Calu3 (cell line): ENCODE data around the gene SH2D3C. TPM values are rescaled to one million over a fixed set of nuclear protein-coding genes. Genes with fewer than 3 reads are reported as not detected.

Experiments
- BruUV-seq: library from RNA; stranded (reverse); fragments of 400-500 nt; replicated peaks from 2 replicates; lab custom pipeline; 2021; lab: Mats Ljungman, UMichigan
- CTCF ChIA-PET: fragments of 300-600 bp; sonication (Branson Sonifier 250); formaldehyde crosslinking; loops from one replicate; lab custom pipeline; 2022; ENCODE audit warnings: antibody characterized with exemption; lab: Charles Lee
- DNase-seq: peaks from one replicate; pipeline ENCODE4 v3.0.0; 2022
- H3K27ac Mint-ChIP-seq: one replicate; pipeline ENCODE4 v1.8.0; 2022; ENCODE audit warnings: mixed read lengths; ENCODE audit not compliant: unreplicated experiment
- H3K27me3 Mint-ChIP-seq: one replicate; pipeline ENCODE4 v1.8.0; 2022; ENCODE audit warnings: mixed read lengths; ENCODE audit not compliant: unreplicated experiment
- H3K36me3 Mint-ChIP-seq: one replicate; pipeline ENCODE4 v1.8.0; 2022; ENCODE audit warnings: mild to moderate bottlenecking, moderate library complexity, mixed read lengths; ENCODE audit not compliant: insufficient read depth, unreplicated experiment
- H3K4me1 Mint-ChIP-seq: one replicate; pipeline ENCODE4 v1.8.0; 2022; ENCODE audit warnings: mild to moderate bottlenecking, low read depth, mixed read lengths; ENCODE audit not compliant: unreplicated experiment
- H3K4me3 Mint-ChIP-seq: one replicate; pipeline ENCODE4 v1.8.0; 2022; ENCODE audit warnings: mild to moderate bottlenecking, low read depth, moderate library complexity, mixed read lengths; ENCODE audit not compliant: unreplicated experiment
- H3K9me3 Mint-ChIP-seq: one replicate; pipeline ENCODE4 v1.8.0; 2022; ENCODE audit warnings: low read depth, mixed read lengths; ENCODE audit not compliant: unreplicated experiment
- CTCF ChIP-seq: fragments of 200-600 bp; IDR thresholded peaks from one replicate; pipeline ENCODE4 v1.8.0; 2022; ENCODE audit warnings: antibody characterized with exemption; ENCODE audit not compliant: unreplicated experiment
- intact Hi-C: fragments of 100-400 bp; cut with micrococcal nuclease; formaldehyde crosslinking; loops from one replicate; pipeline ENCODE4 v1.10.0; 2022; ENCODE audit not compliant: unreplicated experiment
- total RNA-seq: library from RNA; stranded (reverse); gene quantifications from 2 replicates; pipeline ENCODE4 v1.2.3, GENCODE V29; 2022

Gene SH2D3C
- total RNA-seq, 1 experiment from 2014 or later, result not detected

- no peak overlapping the region for H3K4me3 Mint-ChIP-seq
- DNase-seq, result peak; percentile 35
- intact Hi-C loops, result no loop called here
- H3K27me3 Mint-ChIP-seq, result peaks cover 74% of the 10 kb centered on the region
- no peaks in the 10 kb centered on the region for H3K4me1 Mint-ChIP-seq
- H3K9me3 Mint-ChIP-seq, result no peaks in the 10 kb centered on the region
- peaks cover 5% of the 10 kb centered on the region for H3K36me3 Mint-ChIP-seq
- no TSS peak for BruUV-seq
- CTCF ChIA-PET, result interaction anchor here (0.6 to 1.5 kb wide), 2 partner anchors 106 to 228 kb away, joined by 3 to 6 read pairs; no protein-coding TSS in a partner anchor
- H3K27ac Mint-ChIP-seq, result no peak overlapping the region
- no peak for TF ChIP-seq CTCF
These were observed 14.5 kb downstream of the SH2D3C start for GRCh38 chr9:127763918-127764384.

- intact Hi-C loops, result no loop called here
- Mint-ChIP-seq H3K4me3 (no peak overlapping the region), H3K9me3 (no peaks in the 10 kb centered on the region), H3K27ac (no peak overlapping the region), H3K4me1 (no peaks in the 10 kb centered on the region), H3K27me3 (peaks cover 60% of the 10 kb centered on the region), H3K36me3 (peaks cover 2% of the 10 kb centered on the region)
- TF ChIP-seq CTCF, result no peak
- no peak for DNase-seq
- CTCF ChIA-PET, result no interaction called here
- no TSS peak for BruUV-seq
These were observed 16.3 kb downstream of the SH2D3C start for GRCh38 chr9:127762111-127762676.

GRCh38 chr9:127761491-127761956 is 16.9 kb downstream of the SH2D3C start:
- peaks cover 54% of the 10 kb centered on the region for H3K27me3 Mint-ChIP-seq
- no peak overlapping the region for H3K4me3 Mint-ChIP-seq
- no peaks in the 10 kb centered on the region for H3K36me3 Mint-ChIP-seq
- no peaks in the 10 kb centered on the region for H3K9me3 Mint-ChIP-seq
- H3K4me1 Mint-ChIP-seq, result no peaks in the 10 kb centered on the region
- no peak overlapping the region for H3K27ac Mint-ChIP-seq
- BruUV-seq, result no TSS peak
- no peak for DNase-seq
- TF ChIP-seq CTCF, result no peak
- CTCF ChIA-PET, result no interaction called here
- intact Hi-C loops, result no loop called here

GRCh38 chr9:127761061-127761460 is 17.4 kb downstream of the SH2D3C start:
- H3K4me1 Mint-ChIP-seq, result no peaks in the 10 kb centered on the region
- no peak for TF ChIP-seq CTCF
- intact Hi-C loops, result no loop called here
- no peaks in the 10 kb centered on the region for H3K9me3 Mint-ChIP-seq
- no peak for DNase-seq
- no TSS peak for BruUV-seq
- no peak overlapping the region for H3K27ac Mint-ChIP-seq
- H3K4me3 Mint-ChIP-seq, result no peak overlapping the region
- H3K36me3 Mint-ChIP-seq, result no peaks in the 10 kb centered on the region
- CTCF ChIA-PET, result no interaction called here
- H3K27me3 Mint-ChIP-seq, result peaks cover 49% of the 10 kb centered on the region
